Skeletal muscle satellite cell (primary cell): Measurements from ENCODE around the gene LASP1NB.
"Not testable (repeated sequence)": the region's sequence is repeated elsewhere in the genome, so short reads cannot be mapped to it uniquely, and the experiment has no call there.

Source experiments
- H3K27me3 ChIP-seq: 2 replicates; pipeline ENCODE4 v1.7.0; 2013; ENCODE audit warnings: low read length; ENCODE audit not compliant: control insufficient read depth, insufficient read depth
- H3K36me3 ChIP-seq: 2 replicates; pipeline ENCODE4 v1.7.0; 2013; ENCODE audit warnings: mild to moderate bottlenecking, control low read depth, low read length; ENCODE audit not compliant: insufficient read depth
- H3K4me1 ChIP-seq: 2 replicates; pipeline ENCODE4 v1.7.0; 2013; ENCODE audit warnings: low read length; ENCODE audit not compliant: control insufficient read depth, insufficient read depth
- H3K4me2 ChIP-seq: 2 replicates; pipeline ENCODE4 v1.7.0; 2013; ENCODE audit warnings: mild to moderate bottlenecking, low read length
- H3K4me3 ChIP-seq: 2 replicates; pipeline ENCODE4 v1.7.0; 2013; ENCODE audit warnings: low read length
- H3K9ac ChIP-seq: 2 replicates; pipeline ENCODE4 v1.7.0; 2013; ENCODE audit warnings: mild to moderate bottlenecking, low read depth, low read length, moderate library complexity
- H3K9me3 ChIP-seq: replicated peaks from 2 replicates; pipeline ENCODE4 v1.7.0; 2013; ENCODE audit warnings: mild to moderate bottlenecking, control low read depth, low read length

Gene LASP1NB

GRCh38 chr17:38919316-38920078 lies 5.9 kb upstream of the LASP1NB start:
- peaks cover 67% of the 10 kb centered on the region for H3K36me3 ChIP-seq

GRCh38 chr17:38920374-38921291 lies 4.8 kb upstream of the LASP1NB start:
- Histone ChIP-seq H3K36me3 (peaks cover 56% of the 10 kb centered on the region), H3K4me3 (no peak overlapping the region), H3K9ac (no peak overlapping the region)

More at GRCh38 chr17:38919316-38920078, 5.9 kb upstream of the LASP1NB start:
- Histone ChIP-seq H3K4me2 (no peak overlapping the region), H3K4me1 (peaks cover 27% of the 10 kb centered on the region), H3K9ac (no peak overlapping the region), H3K27me3 (no peaks in the 10 kb centered on the region), H3K9me3 (no peaks in the 10 kb centered on the region), H3K4me3 (no peak overlapping the region)

GRCh38 chr17:38921756-38922411 lies 3.5 kb upstream of the LASP1NB start:
- Histone ChIP-seq H3K4me2 (no peak overlapping the region), H3K27me3 (no peaks in the 10 kb centered on the region), H3K36me3 (peaks cover 48% of the 10 kb centered on the region), H3K9me3 (no peaks in the 10 kb centered on the region), H3K9ac (no peak overlapping the region), H3K4me3 (no peak overlapping the region), H3K4me1 (peaks cover 27% of the 10 kb centered on the region)

More at GRCh38 chr17:38920374-38921291, 4.8 kb upstream of the LASP1NB start:
- peaks cover 27% of the 10 kb centered on the region for H3K4me1 ChIP-seq
- no peaks in the 10 kb centered on the region for H3K9me3 ChIP-seq
- H3K27me3 ChIP-seq: no peaks in the 10 kb centered on the region
- H3K4me2 ChIP-seq: no peak overlapping the region

GRCh38 chr17:38922538-38923297 lies 2.7 kb upstream of the LASP1NB start:
- Histone ChIP-seq H3K27me3 (no peaks in the 10 kb centered on the region), H3K9me3 (no peaks in the 10 kb centered on the region), H3K9ac (no peak overlapping the region), H3K4me2 (no peak overlapping the region), H3K4me3 (no peak overlapping the region), H3K4me1 (peaks cover 27% of the 10 kb centered on the region), H3K36me3 (peaks cover 44% of the 10 kb centered on the region)

- Histone ChIP-seq H3K4me1 (peaks cover 17% of the 10 kb centered on the region), H3K9me3 (no peaks in the 10 kb centered on the region), H3K4me2 (no peak overlapping the region), H3K27me3 (no peaks in the 10 kb centered on the region), H3K36me3 (peaks cover 9% of the 10 kb centered on the region), H3K4me3 (no peak overlapping the region), H3K9ac (no peak overlapping the region)
Measured at GRCh38 chr17:38926293-38927070, 1.1 kb downstream of the LASP1NB start.

- H3K4me1 ChIP-seq, H3K9ac ChIP-seq: not testable (repeated sequence)
Measured at GRCh38 chr17:38930782-38931181, 5.4 kb downstream of the LASP1NB start.

GRCh38 chr17:38933962-38934361 lies 8.5 kb downstream of the LASP1NB start:
- not testable (repeated sequence) for H3K4me3 ChIP-seq, H3K4me2 ChIP-seq, H3K9ac ChIP-seq, H3K27me3 ChIP-seq, H3K9me3 ChIP-seq, H3K36me3 ChIP-seq, H3K4me1 ChIP-seq

More at GRCh38 chr17:38930782-38931181, 5.4 kb downstream of the LASP1NB start:
- not testable (repeated sequence) for H3K4me3 ChIP-seq, H3K4me2 ChIP-seq, H3K9me3 ChIP-seq, H3K36me3 ChIP-seq, H3K27me3 ChIP-seq

GRCh38 chr17:38939987-38940386 lies 14.6 kb downstream of the LASP1NB start:
- Histone ChIP-seq H3K9me3 (no peaks in the 10 kb centered on the region), H3K9ac (no peak overlapping the region), H3K4me3 (no peak overlapping the region), H3K4me2 (no peak overlapping the region), H3K36me3 (no peaks in the 10 kb centered on the region), H3K4me1 (no peaks in the 10 kb centered on the region), H3K27me3 (peaks cover 10% of the 10 kb centered on the region)

GRCh38 chr17:38940404-38940803 lies 15.0 kb downstream of the LASP1NB start:
- H3K4me2 ChIP-seq: no peak overlapping the region
- H3K4me1 ChIP-seq: no peaks in the 10 kb centered on the region
- H3K27me3 ChIP-seq: peaks cover 7% of the 10 kb centered on the region
- no peak overlapping the region for H3K4me3 ChIP-seq
- no peak overlapping the region for H3K9ac ChIP-seq
- H3K9me3 ChIP-seq: no peaks in the 10 kb centered on the region
- H3K36me3 ChIP-seq: no peaks in the 10 kb centered on the region

GRCh38 chr17:38942696-38943334 lies 17.4 kb downstream of the LASP1NB start:
- Histone ChIP-seq H3K4me3 (no peak overlapping the region), H3K9ac (no peak overlapping the region), H3K4me1 (no peaks in the 10 kb centered on the region), H3K27me3 (no peaks in the 10 kb centered on the region), H3K36me3 (no peaks in the 10 kb centered on the region), H3K4me2 (no peak overlapping the region), H3K9me3 (no peaks in the 10 kb centered on the region)
